ENCODE data around the gene CLTCL1. TPM values are rescaled to one million over a fixed set of nuclear protein-coding genes. Genes with fewer than 3 reads are reported as not detected.

CLTCL1 gene
- total and polyA plus RNA-seq, 9 of the 15 experiments (the other 6 are each of a cell fraction or from before 2014, with no cell fraction given) = 1.1 to 11.7 (median 5.0) TPM

DNA sequence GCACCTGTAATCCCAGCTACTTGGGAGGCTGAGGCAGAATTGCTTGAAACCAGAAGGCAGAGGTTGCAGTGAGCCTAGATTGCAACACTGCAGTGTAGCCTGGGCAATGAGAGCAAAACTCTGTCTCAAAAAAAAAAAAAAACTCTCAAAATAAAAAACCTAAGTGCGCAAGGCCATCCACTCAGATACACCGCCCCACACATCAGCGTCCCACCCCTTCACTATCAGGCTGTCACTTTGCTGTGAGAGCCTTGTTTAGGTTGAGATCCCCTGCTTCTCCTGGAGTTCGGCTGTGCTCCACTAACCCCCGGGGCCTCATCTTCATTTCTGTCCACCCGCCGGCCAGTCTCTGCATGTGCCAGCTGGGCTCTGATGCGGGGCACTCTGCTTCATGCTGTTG, 125.1 kb downstream of the CLTCL1 start (continued):
- TF ChIP-seq, protein P1, sequence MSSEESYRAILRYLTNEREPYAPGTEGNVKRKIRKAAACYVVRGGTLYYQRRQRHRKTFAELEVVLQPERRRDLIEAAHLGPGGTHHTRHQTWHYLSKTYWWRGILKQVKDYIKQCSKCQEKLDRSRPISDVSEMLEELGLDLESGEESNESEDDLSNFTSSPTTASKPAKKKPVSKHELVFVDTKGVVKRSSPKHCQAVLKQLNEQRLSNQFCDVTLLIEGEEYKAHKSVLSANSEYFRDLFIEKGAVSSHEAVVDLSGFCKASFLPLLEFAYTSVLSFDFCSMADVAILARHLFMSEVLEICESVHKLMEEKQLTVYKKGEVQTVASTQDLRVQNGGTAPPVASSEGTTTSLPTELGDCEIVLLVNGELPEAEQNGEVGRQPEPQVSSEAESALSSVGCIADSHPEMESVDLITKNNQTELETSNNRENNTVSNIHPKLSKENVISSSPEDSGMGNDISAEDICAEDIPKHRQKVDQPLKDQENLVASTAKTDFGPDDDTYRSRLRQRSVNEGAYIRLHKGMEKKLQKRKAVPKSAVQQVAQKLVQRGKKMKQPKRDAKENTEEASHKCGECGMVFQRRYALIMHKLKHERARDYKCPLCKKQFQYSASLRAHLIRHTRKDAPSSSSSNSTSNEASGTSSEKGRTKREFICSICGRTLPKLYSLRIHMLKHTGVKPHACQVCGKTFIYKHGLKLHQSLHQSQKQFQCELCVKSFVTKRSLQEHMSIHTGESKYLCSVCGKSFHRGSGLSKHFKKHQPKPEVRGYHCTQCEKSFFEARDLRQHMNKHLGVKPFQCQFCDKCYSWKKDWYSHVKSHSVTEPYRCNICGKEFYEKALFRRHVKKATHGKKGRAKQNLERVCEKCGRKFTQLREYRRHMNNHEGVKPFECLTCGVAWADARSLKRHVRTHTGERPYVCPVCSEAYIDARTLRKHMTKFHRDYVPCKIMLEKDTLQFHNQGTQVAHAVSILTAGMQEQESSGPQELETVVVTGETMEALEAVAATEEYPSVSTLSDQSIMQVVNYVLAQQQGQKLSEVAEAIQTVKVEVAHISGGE (CRISPR knock-in tag; IDR thresholded peaks at IDR 0.05) = no peak
- TF ChIP-seq GTF2E2 (tag; IDR thresholded peaks at IDR 0.05) = no peak
- TF ChIP-seq SP2 (IDR thresholded peaks at IDR 0.05; ENCODE audit: extremely low read depth, low read depth, low read length, poor library complexity, severe bottlenecking) = peak; percentile 11
- TF ChIP-seq ZNF384 (IDR thresholded peaks at IDR 0.05; ENCODE audit: low read depth, low read length) = peak; percentile 19; the same call in 1 of the 2 replicates
- TF ChIP-seq, protein P2, sequence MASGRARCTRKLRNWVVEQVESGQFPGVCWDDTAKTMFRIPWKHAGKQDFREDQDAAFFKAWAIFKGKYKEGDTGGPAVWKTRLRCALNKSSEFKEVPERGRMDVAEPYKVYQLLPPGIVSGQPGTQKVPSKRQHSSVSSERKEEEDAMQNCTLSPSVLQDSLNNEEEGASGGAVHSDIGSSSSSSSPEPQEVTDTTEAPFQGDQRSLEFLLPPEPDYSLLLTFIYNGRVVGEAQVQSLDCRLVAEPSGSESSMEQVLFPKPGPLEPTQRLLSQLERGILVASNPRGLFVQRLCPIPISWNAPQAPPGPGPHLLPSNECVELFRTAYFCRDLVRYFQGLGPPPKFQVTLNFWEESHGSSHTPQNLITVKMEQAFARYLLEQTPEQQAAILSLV (tag; IDR thresholded peaks at IDR 0.05) = no peak
- no peak for TF ChIP-seq ZFP30 (CRISPR knock-in tag; IDR thresholded peaks at IDR 0.05; ENCODE audit: borderline replicate concordance)
- TF ChIP-seq, protein P3, sequence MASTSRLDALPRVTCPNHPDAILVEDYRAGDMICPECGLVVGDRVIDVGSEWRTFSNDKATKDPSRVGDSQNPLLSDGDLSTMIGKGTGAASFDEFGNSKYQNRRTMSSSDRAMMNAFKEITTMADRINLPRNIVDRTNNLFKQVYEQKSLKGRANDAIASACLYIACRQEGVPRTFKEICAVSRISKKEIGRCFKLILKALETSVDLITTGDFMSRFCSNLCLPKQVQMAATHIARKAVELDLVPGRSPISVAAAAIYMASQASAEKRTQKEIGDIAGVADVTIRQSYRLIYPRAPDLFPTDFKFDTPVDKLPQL (IDR thresholded peaks at IDR 0.05; ENCODE audit: extremely low read depth, insufficient read length) = no peak
- TF ChIP-seq ZBTB8A (IDR thresholded peaks at IDR 0.05; ENCODE audit: partially characterized antibody) = no peak
- no peak for TF ChIP-seq PPARD (CRISPR knock-in tag; IDR thresholded peaks at IDR 0.05)
- TF ChIP-seq NRF1 (conservative IDR thresholded peaks at IDR 0.05 in 1 of 2, IDR thresholded peaks at IDR 0.05 in 1 of 2) = peak; percentile 72 to 73
- 0 out of 2 replicates have a peak, but pooled peaks have one; percentile 24 for TF ChIP-seq EZH2 (IDR thresholded peaks at IDR 0.05; ENCODE audit: borderline replicate concordance, low read depth, low read length)
- peak; percentile 79 for TF ChIP-seq CEBPB (tag; IDR thresholded peaks at IDR 0.05)
- no peak for TF ChIP-seq TAL1 (IDR thresholded peaks at IDR 0.05)
